MCF 10A (cell line): ENCODE measurements around the gene SLC8A3. TPM values are rescaled to one million over a fixed set of nuclear protein-coding genes. Genes with fewer than 3 reads are reported as not detected.

Source experiments
- BruUV-seq: library from RNA; stranded (reverse); fragments of 400-500 nt; replicated peaks from 2 replicates; lab custom pipeline; 2021; lab: Mats Ljungman, UMichigan
- CTCF ChIA-PET: fragments of 300-600 bp; sonication (Branson Sonifier 250); formaldehyde crosslinking; extraction: SDS; loops from one replicate; lab custom pipeline; 2021; ENCODE audit warnings: antibody characterized with exemption, inconsistent platforms; lab: Yijun Ruan, JAX
- POLR2A ChIA-PET: fragments of 300-600, 350-650 bp; sonication (Branson Sonifier 250); formaldehyde crosslinking; extraction: SDS; loops from one replicate; lab custom pipeline; 2020; ENCODE audit warnings: antibody characterized with exemption, inconsistent platforms; lab: Yijun Ruan, JAX
- DNase-seq: peaks from one replicate; pipeline ENCODE4 v3.0.0-alpha.2; 2018; ENCODE audit not compliant: unreplicated experiment
- H3K27ac Mint-ChIP-seq: one replicate; pipeline ENCODE4 v1.8.0; 2022; ENCODE audit warnings: mild to moderate bottlenecking, low read depth, mixed read lengths; ENCODE audit not compliant: unreplicated experiment
- H3K27me3 Mint-ChIP-seq: one replicate; pipeline ENCODE4 v1.8.0; 2022; ENCODE audit warnings: mixed read lengths; ENCODE audit not compliant: insufficient read depth, unreplicated experiment
- H3K36me3 Mint-ChIP-seq: one replicate; pipeline ENCODE4 v1.8.0; 2022; ENCODE audit warnings: mild to moderate bottlenecking, moderate library complexity, mixed read lengths; ENCODE audit not compliant: insufficient read depth, unreplicated experiment
- H3K4me1 Mint-ChIP-seq: one replicate; pipeline ENCODE4 v1.8.0; 2022; ENCODE audit warnings: mixed read lengths; ENCODE audit not compliant: insufficient read depth, unreplicated experiment
- H3K4me3 Mint-ChIP-seq: one replicate; pipeline ENCODE4 v1.8.0; 2022; ENCODE audit warnings: mild to moderate bottlenecking, moderate library complexity, mixed read lengths; ENCODE audit not compliant: unreplicated experiment
- H3K9me3 Mint-ChIP-seq: one replicate; pipeline ENCODE4 v1.8.0; 2022; ENCODE audit warnings: mixed read lengths; ENCODE audit not compliant: unreplicated experiment
- CTCF ChIP-seq: fragments of 200-600 bp; IDR thresholded peaks from one replicate; pipeline ENCODE4 v1.8.0; 2022; ENCODE audit warnings: antibody characterized with exemption, mild to moderate bottlenecking; ENCODE audit not compliant: unreplicated experiment
- intact Hi-C: fragments of 100-400 bp; cut with micrococcal nuclease; formaldehyde crosslinking; loops from 2 replicates; pipeline ENCODE4 v1.14.1; 2022
- total RNA-seq: library from RNA; stranded (reverse); gene quantifications from 2 replicates; pipeline ENCODE4 v1.2.3, GENCODE V29; 2022

The SLC8A3 gene
- total RNA-seq, 1 experiment from 2014 or later, result not detected

GRCh38 chr14:70027785-70028428, 160.8 kb downstream of the SLC8A3 start:
- CTCF ChIA-PET, result interaction anchor here (0.6 to 3.3 kb wide), 51 partner anchors 9 to 446 kb away, joined by 3 to 77 read pairs (median 5); partner anchors contain the start of gene SMOC1
- Mint-ChIP-seq H3K27ac (no peak overlapping the region), H3K27me3 (no peaks in the 10 kb centered on the region), H3K9me3 (no peaks in the 10 kb centered on the region), H3K4me3 (no peak overlapping the region), H3K4me1 (peaks cover 8% of the 10 kb centered on the region), H3K36me3 (peaks cover 6% of the 10 kb centered on the region)
- no TSS peak for BruUV-seq
- peak; percentile 64 for DNase-seq
- TF ChIP-seq CTCF, result peak; percentile 95
- POLR2A ChIA-PET, result interaction anchor here (1.0 to 1.1 kb wide), 4 partner anchors 9 to 209 kb away, joined by 3 to 5 read pairs (median 3); partner anchors contain the start of gene SMOC1
- intact Hi-C loops, result loop anchor here (1.0 to 5.0 kb wide), 4 partner anchors 44 to 441 kb away; no protein-coding TSS in a partner anchor

- POLR2A ChIA-PET, result interaction anchor here (0.7 kb wide), 1 partner anchor 207 kb away, joined by 3 read pairs; no protein-coding TSS in a partner anchor
- Mint-ChIP-seq H3K9me3 (no peaks in the 10 kb centered on the region), H3K36me3 (no peaks in the 10 kb centered on the region), H3K27ac (no peak overlapping the region), H3K4me3 (no peak overlapping the region), H3K27me3 (no peaks in the 10 kb centered on the region), H3K4me1 (peaks cover 5% of the 10 kb centered on the region)
- TF ChIP-seq CTCF, result no peak
- DNase-seq, result no peak
- BruUV-seq, result no TSS peak
- intact Hi-C loops, result no loop called here
- CTCF ChIA-PET, result interaction anchor here (0.7 to 2.8 kb wide), 2 partner anchors 136 to 206 kb away, joined by 4 to 13 read pairs; no protein-coding TSS in a partner anchor
Observed at GRCh38 chr14:70023871-70024270, 164.9 kb downstream of the SLC8A3 start.

GRCh38 chr14:70022771-70023445, 165.8 kb downstream of the SLC8A3 start:
- DNase-seq, result no peak
- POLR2A ChIA-PET, result no interaction called here

More at GRCh38 chr14:70022771-70023445, 165.8 kb downstream of the SLC8A3 start:
- no peak overlapping the region for H3K27ac Mint-ChIP-seq
- H3K36me3 Mint-ChIP-seq, result no peaks in the 10 kb centered on the region
- peaks cover 10% of the 10 kb centered on the region for H3K4me1 Mint-ChIP-seq
- no peak overlapping the region for H3K4me3 Mint-ChIP-seq
- H3K9me3 Mint-ChIP-seq, result no peaks in the 10 kb centered on the region
- no TSS peak for BruUV-seq
- CTCF ChIA-PET, result interaction anchor here (0.6 to 2.8 kb wide), 4 partner anchors 27 to 205 kb away, joined by 3 to 13 read pairs (median 3); no protein-coding TSS in a partner anchor
- no peaks in the 10 kb centered on the region for H3K27me3 Mint-ChIP-seq
- no peak for TF ChIP-seq CTCF
- intact Hi-C loops, result no loop called here
